Endothelial cell of umbilical vein (primary cell): Measurements from ENCODE around the gene TBC1D5. TPM values are rescaled to one million over a fixed set of nuclear protein-coding genes. Genes with fewer than 3 reads are reported as not detected.

Experiments
- BruUV-seq: library from RNA; stranded (reverse); fragments of 400-500 nt; replicated peaks from 2 replicates; lab custom pipeline; 2021; lab: Mats Ljungman, UMichigan
- CTCF ChIA-PET: fragments of 300-600, 350-600 bp; sonication (Branson Sonifier 250); formaldehyde crosslinking; loops from one replicate; lab custom pipeline; 2021; ENCODE audit warnings: antibody characterized with exemption, inconsistent platforms; lab: Charles Lee
- POLR2A ChIA-PET: fragments of 300-600, 350-600 bp; sonication (Branson Sonifier 250); formaldehyde crosslinking; loops from one replicate; lab custom pipeline; 2021; ENCODE audit warnings: antibody characterized with exemption, inconsistent platforms; lab: Charles Lee
- DNase-seq: peaks from one replicate; pipeline ENCODE4 v3.0.0-alpha.2; 2011; ENCODE audit warnings: low read depth, low spot score
- FAIRE-seq: peaks from 2 replicates; lab custom pipeline; 2011; peaks lifted over from hg19 to GRCh38; lab: Jason Lieb, UNC
- H2AFZ ChIP-seq: 2 replicates; pipeline ENCODE4 v1.6.0; 2012; ENCODE audit warnings: low read depth, low read length, control low read depth, inconsistent platforms
- H3K27ac ChIP-seq: 2 replicates; pipeline ENCODE4 v1.5.1; 2011; ENCODE audit warnings: low read depth, mild to moderate bottlenecking, control low read depth, low read length, moderate library complexity; ENCODE audit not compliant: insufficient read depth
- H3K27me3 ChIP-seq, 2 experiments: 2 replicates each; pipeline versions ENCODE4 v1.6.0 to v1.6.1; 2011; ENCODE audit warnings: low read length in 2 of 2, mixed read lengths in 1 of 2; ENCODE audit not compliant: control insufficient read depth in 2 of 2, insufficient read depth in 2 of 2
- H3K36me3 ChIP-seq, 2 experiments: 2 replicates in 1 of 2; 3 replicates in 1 of 2; pipeline ENCODE4 v1.5.1; 2011; ENCODE audit warnings: low read length in 2 of 2, mild to moderate bottlenecking in 1 of 2, moderate library complexity in 1 of 2; ENCODE audit not compliant: control insufficient read depth in 2 of 2, insufficient read depth in 2 of 2; ENCODE audit errors: extremely low read depth in 1 of 2
- H3K4me1 ChIP-seq: 3 replicates; pipeline ENCODE4 v1.5.1; 2011; ENCODE audit warnings: mild to moderate bottlenecking, low read length; ENCODE audit not compliant: control insufficient read depth, insufficient read depth; ENCODE audit errors: extremely low read depth
- H3K4me2 ChIP-seq: 2 replicates; pipeline ENCODE4 v1.6.1; 2011; ENCODE audit warnings: low read length, control low read depth, mixed read lengths; ENCODE audit not compliant: insufficient read depth
- H3K4me3 ChIP-seq, 3 experiments: fragments of 200-600 bp in 1 of 3; sonication (generic), shearing (Covaris generic) in 1 of 3; replicated peaks in 1 of 3; 2 replicates each; pipeline ENCODE4 v1.5.1; 2011 to 2016; ENCODE audit warnings: control low read depth in 3 of 3, low read length in 3 of 3, mild to moderate bottlenecking in 2 of 3, inconsistent platforms in 1 of 3, low read depth in 1 of 3, moderate library complexity in 1 of 3; ENCODE audit not compliant: insufficient read depth in 1 of 3
- H3K79me2 ChIP-seq: 2 replicates; pipeline ENCODE4 v1.6.0; 2012; ENCODE audit warnings: low read length, inconsistent platforms; ENCODE audit not compliant: control insufficient read depth, insufficient read depth
- H3K9ac ChIP-seq: replicated peaks from 2 replicates; pipeline ENCODE3; 2011; ENCODE audit warnings: low read length, control low read depth; ENCODE audit not compliant: insufficient read depth; ENCODE audit errors: extremely low read depth
- H3K9me1 ChIP-seq: replicated peaks from 3 replicates; pipeline ENCODE4 v1.6.0; 2011; ENCODE audit warnings: mild to moderate bottlenecking, low read length; ENCODE audit not compliant: control insufficient read depth, insufficient read depth; ENCODE audit errors: extremely low read depth
- H3K9me3 ChIP-seq: replicated peaks from 2 replicates; pipeline ENCODE4 v1.5.1; 2012; ENCODE audit warnings: low read length, inconsistent platforms; ENCODE audit not compliant: control insufficient read depth, insufficient read depth
- H4K20me1 ChIP-seq: replicated peaks from 2 replicates; pipeline ENCODE3; 2011; ENCODE audit warnings: mild to moderate bottlenecking, low read length; ENCODE audit not compliant: control insufficient read depth, insufficient read depth; ENCODE audit errors: extremely low read depth
- CTCF ChIP-seq, 2 donors: IDR thresholded peaks; 1 replicate in 1 of 2; 2 replicates in 1 of 2; pipeline ENCODE4 v1.5.1; 2011; ENCODE audit warnings: low read length in 2 of 2, mild to moderate bottlenecking in 2 of 2, moderate library complexity in 2 of 2, control low read depth in 1 of 2, inconsistent platforms in 1 of 2, low read depth in 1 of 2; ENCODE audit not compliant: insufficient read depth in 1 of 2; ENCODE audit errors: extremely low read depth in 1 of 2
- EZH2 ChIP-seq: IDR thresholded peaks from 2 replicates; pipeline ENCODE4 v1.6.1; 2012; ENCODE audit warnings: borderline replicate concordance, low read depth, mild to moderate bottlenecking, moderate library complexity, low read length, inconsistent platforms; ENCODE audit not compliant: severe bottlenecking
- FOS ChIP-seq: IDR thresholded peaks from 2 replicates; pipeline ENCODE4 v1.6.1; 2011; ENCODE audit warnings: mild to moderate bottlenecking, low read length, moderate library complexity, borderline replicate concordance; ENCODE audit not compliant: insufficient read depth
- GATA2 ChIP-seq: IDR thresholded peaks from 2 replicates; pipeline ENCODE4 v1.7.0; 2011; ENCODE audit warnings: low read depth, mild to moderate bottlenecking, moderate library complexity, mixed read lengths, low read length; ENCODE audit not compliant: insufficient read length, insufficient read depth
- JUN ChIP-seq: IDR thresholded peaks from 2 replicates; pipeline ENCODE4 v1.6.1; 2011; ENCODE audit warnings: borderline replicate concordance, low read depth; ENCODE audit not compliant: insufficient read length, insufficient read depth
- MYC ChIP-seq: IDR thresholded peaks from one replicate; pipeline ENCODE4 v1.6.1; 2011; ENCODE audit warnings: mild to moderate bottlenecking, low read depth, low read length
- POLR2A ChIP-seq: IDR thresholded peaks from 2 replicates; pipeline ENCODE4 v1.6.1; 2012; ENCODE audit warnings: low read depth, mild to moderate bottlenecking, control low read depth, low read length
- POLR2AphosphoS5 ChIP-seq: IDR thresholded peaks from 2 replicates; pipeline ENCODE4 v1.6.1; 2012; ENCODE audit warnings: low read depth, mild to moderate bottlenecking, control low read depth, low read length, moderate library complexity; ENCODE audit not compliant: insufficient read depth
- dilution Hi-C: fragments of 300-500 bp; cut with MboI; formaldehyde crosslinking; loops from one replicate; pipeline ENCODE4 v1.15.0; 2019; ENCODE audit warnings: low sequenced_read_pairs; ENCODE audit not compliant: extremely low pct_ligation_motif_present
- intact Hi-C: fragments of 100-400 bp; cut with micrococcal nuclease; formaldehyde crosslinking; loops from one replicate; pipeline ENCODE4 v1.10.0; 2022
- polyA plus RNA-seq, 4 experiments: library from polyadenylated mRNA; depleted of rRNA in 3 of 4; stranded (reverse) in 3 of 4; unstranded in 1 of 4; fragments of >200 nt; gene quantifications; 2 replicates each; pipeline versions ENCODE4 v1.2.1 to v1.2.3, GENCODE V29; 2011 to 2012; ENCODE audit warnings: missing spikeins in 1 of 4
- total RNA-seq: library from RNA; stranded (reverse); gene quantifications from 2 replicates; pipeline ENCODE4 v1.2.3, GENCODE V29; 2021
- TF ChIP-seq, protein P1 (sequence below): IDR thresholded peaks from 2 replicates; pipeline ENCODE4 v1.6.1; 2011; ENCODE audit not compliant: insufficient read depth, insufficient read length

TBC1D5 gene
- total and polyA plus RNA-seq, 2 donors (not counting 3 experiments of a cell fraction or from before 2014, with no cell fraction given) = 17.5 to 44.7 TPM

DNA sequence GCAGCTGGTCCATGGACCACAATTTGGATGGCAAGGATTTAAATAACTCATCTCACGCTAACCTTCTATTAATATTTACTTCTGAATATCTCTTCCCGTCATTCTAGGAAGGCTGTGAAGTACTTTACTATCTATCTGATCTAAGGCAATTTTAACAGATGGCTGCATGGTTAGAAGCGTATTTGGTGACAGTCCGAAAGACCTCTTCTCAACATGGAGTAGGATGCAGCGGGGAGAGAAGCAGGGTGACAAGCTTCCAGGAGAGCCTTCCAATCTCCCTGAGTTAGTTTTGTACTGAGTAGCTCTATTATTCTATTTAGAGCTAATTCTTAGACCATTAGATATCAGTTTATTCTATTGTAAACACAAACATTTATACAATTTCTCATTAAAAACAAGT, 548.3 kb downstream of the TBC1D5 start:
- Histone ChIP-seq H2AFZ (no peak overlapping the region), H3K4me2 (no peak overlapping the region), H3K9me1 (no peaks in the 10 kb centered on the region), H3K27me3 (no peaks in the 10 kb centered on the region), H3K36me3 (no peaks in the 10 kb centered on the region), H3K9me3 (no peaks in the 10 kb centered on the region), H4K20me1 (no peaks in the 10 kb centered on the region), H3K27ac (no peak overlapping the region), H3K79me2 (no peaks in the 10 kb centered on the region), H3K9ac (no peak overlapping the region), H3K4me3 (no peak overlapping the region), H3K4me1 (no peaks in the 10 kb centered on the region)
- DNase-seq = no peak
- ChIA-PET POLR2A (no interaction called here), CTCF (interaction anchor here (0.5 to 1.7 kb wide), 4 partner anchors 9 to 501 kb away, joined by 3 to 6 read pairs (median 4); no protein-coding TSS in a partner anchor)
- intact Hi-C loops (no loop called here), dilution Hi-C loops (no loop called here)
- TF ChIP-seq GATA2 = no peak
- TF ChIP-seq, protein P1, sequence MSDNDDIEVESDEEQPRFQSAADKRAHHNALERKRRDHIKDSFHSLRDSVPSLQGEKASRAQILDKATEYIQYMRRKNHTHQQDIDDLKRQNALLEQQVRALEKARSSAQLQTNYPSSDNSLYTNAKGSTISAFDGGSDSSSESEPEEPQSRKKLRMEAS = no peak
- TF ChIP-seq EZH2 = no peak
- TF ChIP-seq CTCF (IDR thresholded peaks at IDR 0.05; ENCODE audit: extremely low read depth in 1 of 2, insufficient read depth in 1 of 2, low read depth in 1 of 2, low read length in 2 of 2) = no peak
- no peak for TF ChIP-seq MYC
- TF ChIP-seq POLR2A = no peak
- FAIRE-seq = no peak
- no TSS peak for BruUV-seq

DNA sequence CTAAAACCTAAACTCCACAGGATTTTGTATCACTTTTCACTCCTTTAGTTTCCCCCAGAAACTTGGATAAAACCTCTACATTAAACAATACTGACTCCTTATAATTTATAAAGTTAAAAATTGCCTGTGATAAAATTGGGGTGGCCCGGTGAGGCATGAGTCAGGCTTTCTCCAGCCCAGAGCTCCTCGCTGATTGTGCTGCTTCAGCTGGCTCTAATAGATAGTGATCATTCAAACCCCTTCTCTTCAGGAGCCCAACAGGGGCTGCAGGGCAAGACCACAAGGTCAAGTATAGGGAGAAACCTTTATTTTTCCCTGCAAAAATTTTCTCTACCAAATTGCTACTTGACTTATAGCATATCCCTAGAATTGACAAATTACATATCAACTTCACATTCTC, 549.4 kb downstream of the TBC1D5 start:
- TF ChIP-seq POLR2A (no peak), GATA2 (no peak), EZH2 (no peak), FOS (no peak), CTCF (IDR thresholded peaks at IDR 0.05; ENCODE audit: extremely low read depth in 1 of 2, insufficient read depth in 1 of 2, low read depth in 1 of 2, low read length in 2 of 2) (no peak), POLR2AphosphoS5 (no peak), MYC (no peak), JUN (no peak)
- TF ChIP-seq, protein P1 = no peak
- FAIRE-seq (no peak), DNase-seq (no peak)
- Histone ChIP-seq H3K9ac (no peak overlapping the region), H2AFZ (no peak overlapping the region), H3K36me3 (no peaks in the 10 kb centered on the region), H3K4me2 (no peak overlapping the region), H3K27ac (no peak overlapping the region), H4K20me1 (no peaks in the 10 kb centered on the region), H3K9me1 (no peaks in the 10 kb centered on the region), H3K9me3 (no peaks in the 10 kb centered on the region), H3K79me2 (no peaks in the 10 kb centered on the region), H3K4me1 (no peaks in the 10 kb centered on the region), H3K27me3 (no peaks in the 10 kb centered on the region), H3K4me3 (no peak overlapping the region)
- BruUV-seq = no TSS peak
- CTCF ChIA-PET = interaction anchor here (1.3 to 1.7 kb wide), 2 partner anchors 9 to 20 kb away, joined by 3 to 4 read pairs; no protein-coding TSS in a partner anchor
- POLR2A ChIA-PET = no interaction called here
- intact Hi-C loops = no loop called here
- dilution Hi-C loops = no loop called here
